HepG2 (cell line): ENCODE data around the gene ECEL1. TPM values are rescaled to one million over a fixed set of nuclear protein-coding genes. Genes with fewer than 3 reads are reported as not detected.

Experiments
- ADNP ChIP-seq: sonication (generic); formaldehyde crosslinking; IDR thresholded peaks from 2 replicates; pipeline ENCODE4 v1.4.0; 2020; ENCODE audit warnings: missing genetic modification reagents
- TCF7L2 ChIP-seq: IDR thresholded peaks from 2 replicates; pipeline ENCODE4 v1.6.1; 2011; ENCODE audit warnings: mild to moderate bottlenecking, low read depth, low read length, moderate library complexity
- ZNF10 ChIP-seq: sonication (generic); formaldehyde crosslinking; IDR thresholded peaks from 2 replicates; pipeline ENCODE4 v1.4.0; 2020; ENCODE audit warnings: mild to moderate bottlenecking, low read depth, missing genetic modification reagents, borderline replicate concordance
- ZNF234 ChIP-seq: sonication (generic); formaldehyde crosslinking; conservative IDR thresholded peaks from 2 replicates; pipeline ENCODE4 v1.5.1; 2020; ENCODE audit warnings: mild to moderate bottlenecking, missing genetic modification reagents
- polyA plus RNA-seq, 8 experiments: library from polyadenylated mRNA; depleted of rRNA in 3 of 8; stranded (reverse) in 7 of 8; unstranded in 1 of 8; fragments of >200 nt; fragmentation: Illumina TruSeq in 4 of 8; extraction: Trizol in 4 of 8; gene quantifications; 2 replicates each; pipeline versions ENCODE4 v1.2.1 to v1.2.3, GENCODE V29; 2011 to 2016; ENCODE audit warnings: low read depth in 4 of 8, missing spikeins in 1 of 8, mixed read lengths in 1 of 8; ENCODE audit not compliant: insufficient read depth in 1 of 8
- total RNA-seq, 5 experiments: library from RNA; depleted of rRNA; stranded (reverse); fragments of >200 nt; fragmentation: Illumina TruSeq; extraction: Trizol; gene quantifications; 2 replicates each; pipeline ENCODE4 v1.2.3, GENCODE V29; 2016; ENCODE audit warnings: low read depth in 1 of 5
- TF ChIP-seq, protein P1 (sequence below), 2 experiments: fragments of 450-650 bp in 1 of 2; sonication (generic) in 1 of 2; formaldehyde crosslinking in 1 of 2; IDR thresholded peaks; 2 replicates each; pipeline versions ENCODE4 v1.6.1 to v1.8.0; 2016 to 2022; ENCODE audit warnings: antibody characterized with exemption in 1 of 2, mild to moderate bottlenecking in 1 of 2, missing genetic modification reagents in 1 of 2

Gene ECEL1
- total and polyA plus RNA-seq, 2 of the 13 experiments (the other 11 are each of a cell fraction or from before 2014, with no cell fraction given) = not detected

DNA sequence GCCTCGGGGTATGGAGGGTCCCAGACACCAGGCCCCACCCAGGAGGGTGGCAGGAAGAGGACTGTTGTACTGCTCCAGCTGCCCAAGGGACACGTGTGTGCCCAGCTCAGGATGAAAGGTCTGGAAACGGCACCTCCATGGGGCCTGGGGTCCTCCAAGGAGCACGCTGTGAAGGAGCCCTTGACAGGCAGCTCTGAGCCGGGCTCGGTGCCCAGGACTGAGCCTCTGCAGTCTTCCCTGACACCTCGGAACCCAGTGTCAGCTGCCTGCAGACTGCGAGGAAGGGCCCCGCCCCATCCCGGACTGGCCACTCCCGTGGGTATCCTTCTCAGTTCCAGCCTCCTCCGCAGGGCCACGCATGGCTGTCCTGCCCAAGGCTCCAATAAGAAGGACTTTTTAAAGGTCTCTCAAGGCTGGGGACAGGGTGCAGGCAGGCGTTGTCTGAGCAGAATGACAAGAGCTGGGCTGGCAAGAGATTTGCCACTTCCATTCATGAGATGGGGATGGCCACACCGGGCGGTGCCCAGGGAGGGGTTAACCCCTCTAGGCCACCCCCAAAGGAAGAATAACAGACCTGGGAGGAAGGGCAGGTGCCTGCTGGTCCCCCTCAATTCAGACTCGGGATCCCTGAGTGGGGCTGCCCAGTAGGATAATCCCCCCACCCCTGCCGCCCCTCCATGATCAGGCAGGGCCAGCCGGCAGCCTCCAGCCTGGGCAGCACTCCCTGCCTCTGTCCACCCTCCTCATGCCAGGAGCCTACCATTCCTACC, 8.9 kb downstream of the ECEL1 start (continued):
- TF ChIP-seq, protein P1, sequence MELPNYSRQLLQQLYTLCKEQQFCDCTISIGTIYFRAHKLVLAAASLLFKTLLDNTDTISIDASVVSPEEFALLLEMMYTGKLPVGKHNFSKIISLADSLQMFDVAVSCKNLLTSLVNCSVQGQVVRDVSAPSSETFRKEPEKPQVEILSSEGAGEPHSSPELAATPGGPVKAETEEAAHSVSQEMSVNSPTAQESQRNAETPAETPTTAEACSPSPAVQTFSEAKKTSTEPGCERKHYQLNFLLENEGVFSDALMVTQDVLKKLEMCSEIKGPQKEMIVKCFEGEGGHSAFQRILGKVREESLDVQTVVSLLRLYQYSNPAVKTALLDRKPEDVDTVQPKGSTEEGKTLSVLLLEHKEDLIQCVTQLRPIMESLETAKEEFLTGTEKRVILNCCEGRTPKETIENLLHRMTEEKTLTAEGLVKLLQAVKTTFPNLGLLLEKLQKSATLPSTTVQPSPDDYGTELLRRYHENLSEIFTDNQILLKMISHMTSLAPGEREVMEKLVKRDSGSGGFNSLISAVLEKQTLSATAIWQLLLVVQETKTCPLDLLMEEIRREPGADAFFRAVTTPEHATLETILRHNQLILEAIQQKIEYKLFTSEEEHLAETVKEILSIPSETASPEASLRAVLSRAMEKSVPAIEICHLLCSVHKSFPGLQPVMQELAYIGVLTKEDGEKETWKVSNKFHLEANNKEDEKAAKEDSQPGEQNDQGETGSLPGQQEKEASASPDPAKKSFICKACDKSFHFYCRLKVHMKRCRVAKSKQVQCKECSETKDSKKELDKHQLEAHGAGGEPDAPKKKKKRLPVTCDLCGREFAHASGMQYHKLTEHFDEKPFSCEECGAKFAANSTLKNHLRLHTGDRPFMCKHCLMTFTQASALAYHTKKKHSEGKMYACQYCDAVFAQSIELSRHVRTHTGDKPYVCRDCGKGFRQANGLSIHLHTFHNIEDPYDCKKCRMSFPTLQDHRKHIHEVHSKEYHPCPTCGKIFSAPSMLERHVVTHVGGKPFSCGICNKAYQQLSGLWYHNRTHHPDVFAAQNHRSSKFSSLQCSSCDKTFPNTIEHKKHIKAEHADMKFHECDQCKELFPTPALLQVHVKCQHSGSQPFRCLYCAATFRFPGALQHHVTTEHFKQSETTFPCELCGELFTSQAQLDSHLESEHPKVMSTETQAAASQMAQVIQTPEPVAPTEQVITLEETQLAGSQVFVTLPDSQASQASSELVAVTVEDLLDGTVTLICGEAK (IDR thresholded peaks at IDR 0.05) = no peak
- TF ChIP-seq, protein P1 (CRISPR knock-in tag; IDR thresholded peaks at IDR 0.05) = no peak
- TF ChIP-seq ZNF234 (CRISPR knock-in tag) (no peak), ZNF10 (CRISPR knock-in tag) (no peak), ADNP (no peak), TCF7L2 (no peak)
